Measurements from ENCODE around the gene HLA-B.

DNA sequence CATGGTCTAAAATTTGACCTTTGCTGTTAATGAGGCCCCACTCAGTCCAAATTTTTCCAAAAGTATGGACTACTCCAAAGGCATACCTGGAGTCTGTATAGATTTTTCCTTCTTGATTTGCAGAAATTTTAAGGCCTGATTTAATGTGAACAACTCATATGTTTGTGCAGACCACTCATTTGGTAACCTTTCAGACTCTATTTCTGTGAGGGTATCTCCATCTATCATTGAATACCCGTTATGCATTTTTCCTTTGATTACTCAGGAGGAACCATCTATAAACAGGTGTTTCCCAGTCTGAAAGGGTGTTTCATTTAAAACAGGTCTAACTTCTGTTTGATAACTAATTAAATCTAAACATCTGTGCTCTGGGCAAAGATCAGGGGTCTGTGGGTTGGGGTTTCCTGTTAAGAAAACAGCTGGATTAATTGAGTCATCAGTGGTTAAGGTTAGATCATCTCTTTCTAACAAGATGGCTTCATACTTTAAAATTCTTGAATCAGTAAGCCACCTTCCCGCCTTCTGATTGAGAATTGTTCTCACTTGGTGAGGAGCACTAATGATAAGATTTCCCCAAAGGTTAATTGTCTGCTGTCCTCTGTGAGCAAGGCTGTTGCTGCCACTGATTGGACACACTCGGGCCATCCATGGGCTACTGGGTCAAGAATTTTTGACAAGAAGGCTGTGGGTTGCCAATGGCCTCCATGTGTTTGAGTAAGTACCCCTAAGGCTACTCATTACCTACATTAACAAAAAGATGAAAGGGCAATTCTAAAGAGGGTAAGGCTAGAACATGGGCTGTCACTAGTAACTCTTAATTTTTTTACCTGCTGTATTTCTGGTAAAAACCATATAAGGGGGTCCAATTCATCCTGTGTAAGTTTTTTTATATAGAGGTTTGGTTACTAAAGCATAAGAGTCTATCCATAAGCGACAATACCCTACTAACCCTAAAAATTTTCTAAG, 24.1 kb downstream of the HLA-B start:
- TF ChIP-seq ARNTL (CRISPR knock-in tag; IDR thresholded peaks at IDR 0.05; ENCODE audit: borderline replicate concordance, low read depth) (no peak), PPARA (CRISPR knock-in tag; IDR thresholded peaks at IDR 0.05; ENCODE audit: borderline replicate concordance) (no peak), ZNF565 (CRISPR knock-in tag; conservative IDR thresholded peaks at IDR 0.05; ENCODE audit: low read depth) (no peak), GLIS3 (CRISPR knock-in tag; IDR thresholded peaks at IDR 0.05) (no peak), ZNF8 (CRISPR knock-in tag; IDR thresholded peaks at IDR 0.05) (no peak), ZFP3 (CRISPR knock-in tag; IDR thresholded peaks at IDR 0.05) (no peak), ESRRG (CRISPR knock-in tag; IDR thresholded peaks at IDR 0.05) (no peak), ZFP30 (CRISPR knock-in tag; IDR thresholded peaks at IDR 0.05) (no peak), TCF4 (CRISPR knock-in tag; IDR thresholded peaks at IDR 0.05; ENCODE audit: borderline replicate concordance) (no peak), CSDC2 (CRISPR knock-in tag; IDR thresholded peaks at IDR 0.05) (no peak), TOX (CRISPR knock-in tag; IDR thresholded peaks at IDR 0.05; ENCODE audit: borderline replicate concordance) (no peak)
- TF ChIP-seq, protein P1, sequence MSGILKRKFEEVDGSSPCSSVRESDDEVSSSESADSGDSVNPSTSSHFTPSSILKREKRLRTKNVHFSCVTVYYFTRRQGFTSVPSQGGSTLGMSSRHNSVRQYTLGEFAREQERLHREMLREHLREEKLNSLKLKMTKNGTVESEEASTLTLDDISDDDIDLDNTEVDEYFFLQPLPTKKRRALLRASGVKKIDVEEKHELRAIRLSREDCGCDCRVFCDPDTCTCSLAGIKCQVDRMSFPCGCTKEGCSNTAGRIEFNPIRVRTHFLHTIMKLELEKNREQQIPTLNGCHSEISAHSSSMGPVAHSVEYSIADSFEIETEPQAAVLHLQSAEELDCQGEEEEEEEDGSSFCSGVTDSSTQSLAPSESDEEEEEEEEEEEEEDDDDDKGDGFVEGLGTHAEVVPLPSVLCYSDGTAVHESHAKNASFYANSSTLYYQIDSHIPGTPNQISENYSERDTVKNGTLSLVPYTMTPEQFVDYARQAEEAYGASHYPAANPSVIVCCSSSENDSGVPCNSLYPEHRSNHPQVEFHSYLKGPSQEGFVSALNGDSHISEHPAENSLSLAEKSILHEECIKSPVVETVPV (CRISPR knock-in tag; IDR thresholded peaks at IDR 0.05) = no peak
- TF ChIP-seq, protein P2, sequence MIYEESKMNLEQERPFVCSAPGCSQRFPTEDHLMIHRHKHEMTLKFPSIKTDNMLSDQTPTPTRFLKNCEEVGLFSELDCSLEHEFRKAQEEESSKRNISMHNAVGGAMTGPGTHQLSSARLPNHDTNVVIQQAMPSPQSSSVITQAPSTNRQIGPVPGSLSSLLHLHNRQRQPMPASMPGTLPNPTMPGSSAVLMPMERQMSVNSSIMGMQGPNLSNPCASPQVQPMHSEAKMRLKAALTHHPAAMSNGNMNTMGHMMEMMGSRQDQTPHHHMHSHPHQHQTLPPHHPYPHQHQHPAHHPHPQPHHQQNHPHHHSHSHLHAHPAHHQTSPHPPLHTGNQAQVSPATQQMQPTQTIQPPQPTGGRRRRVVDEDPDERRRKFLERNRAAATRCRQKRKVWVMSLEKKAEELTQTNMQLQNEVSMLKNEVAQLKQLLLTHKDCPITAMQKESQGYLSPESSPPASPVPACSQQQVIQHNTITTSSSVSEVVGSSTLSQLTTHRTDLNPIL (CRISPR knock-in tag; IDR thresholded peaks at IDR 0.05; ENCODE audit: low read depth) = no peak
- TF ChIP-seq, protein P3, sequence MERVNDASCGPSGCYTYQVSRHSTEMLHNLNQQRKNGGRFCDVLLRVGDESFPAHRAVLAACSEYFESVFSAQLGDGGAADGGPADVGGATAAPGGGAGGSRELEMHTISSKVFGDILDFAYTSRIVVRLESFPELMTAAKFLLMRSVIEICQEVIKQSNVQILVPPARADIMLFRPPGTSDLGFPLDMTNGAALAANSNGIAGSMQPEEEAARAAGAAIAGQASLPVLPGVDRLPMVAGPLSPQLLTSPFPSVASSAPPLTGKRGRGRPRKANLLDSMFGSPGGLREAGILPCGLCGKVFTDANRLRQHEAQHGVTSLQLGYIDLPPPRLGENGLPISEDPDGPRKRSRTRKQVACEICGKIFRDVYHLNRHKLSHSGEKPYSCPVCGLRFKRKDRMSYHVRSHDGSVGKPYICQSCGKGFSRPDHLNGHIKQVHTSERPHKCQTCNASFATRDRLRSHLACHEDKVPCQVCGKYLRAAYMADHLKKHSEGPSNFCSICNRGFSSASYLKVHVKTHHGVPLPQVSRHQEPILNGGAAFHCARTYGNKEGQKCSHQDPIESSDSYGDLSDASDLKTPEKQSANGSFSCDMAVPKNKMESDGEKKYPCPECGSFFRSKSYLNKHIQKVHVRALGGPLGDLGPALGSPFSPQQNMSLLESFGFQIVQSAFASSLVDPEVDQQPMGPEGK (CRISPR knock-in tag; IDR thresholded peaks at IDR 0.05; ENCODE audit: borderline replicate concordance) = no peak

All from SK-N-SH treated with all-trans-retinoic acid at 6 μM for 48 hours (cell line).